NCI-H226 (cell line): ENCODE measurements around the gene OR11H7.
A peak's percentile ranks its signal among the peaks of the same experiment; 100 is the strongest.
"Not testable (repeated sequence)": the region's sequence is repeated elsewhere in the genome, so short reads cannot be mapped to it uniquely, and the experiment has no call there.

ENCODE experiments used
- DNase-seq: peaks from one replicate; pipeline ENCODE4 v3.0.0-alpha.2; 2015

The OR11H7 gene

DNA sequence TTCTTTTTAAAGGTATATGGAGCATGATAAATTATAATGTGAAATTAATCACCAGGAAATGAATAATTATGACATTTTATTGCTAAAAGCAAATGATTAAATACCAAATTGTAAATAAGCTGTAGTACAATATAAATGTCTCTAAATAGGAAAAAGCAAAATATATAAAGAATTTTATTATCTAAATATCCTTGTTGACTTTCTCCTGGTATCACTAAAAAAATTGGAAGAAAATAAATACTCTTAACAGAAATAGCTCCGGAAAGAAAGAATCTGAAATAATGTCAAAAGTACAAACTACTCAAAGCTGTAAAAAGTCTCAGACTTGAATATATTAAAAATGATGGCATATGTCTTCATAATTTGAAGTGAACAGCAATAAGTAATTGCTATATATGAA is at the start of gene OR11H7:
TSS of gene OR11H7 (plus strand) at position 301 of the 400 bp plus-strand sequence.
- no peak for DNase-seq

GRCh38 chr14:20179218-20179617 is 49.6 kb upstream of the OR11H7 start:
- no peak for DNase-seq

DNA sequence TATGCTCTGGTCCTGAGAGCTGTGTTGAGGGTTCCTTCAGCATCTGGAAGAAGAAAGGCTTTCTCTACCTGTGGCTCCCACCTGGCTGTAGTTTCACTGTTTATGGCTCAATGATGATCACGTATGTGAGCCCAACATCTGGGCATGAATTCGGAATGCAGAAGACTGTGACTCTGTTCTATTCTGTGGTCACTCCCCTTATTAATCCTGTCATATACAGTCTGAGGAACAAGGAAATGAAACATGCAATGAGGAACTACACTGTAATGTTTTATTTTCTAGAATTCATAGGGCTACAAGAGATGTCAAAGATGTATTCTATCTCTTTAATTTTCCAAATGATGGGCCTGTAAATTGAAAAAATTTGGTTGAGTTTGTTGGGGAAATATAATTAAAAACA is 48.9 kb upstream of the OR11H7 start:
- no peak for DNase-seq

DNA sequence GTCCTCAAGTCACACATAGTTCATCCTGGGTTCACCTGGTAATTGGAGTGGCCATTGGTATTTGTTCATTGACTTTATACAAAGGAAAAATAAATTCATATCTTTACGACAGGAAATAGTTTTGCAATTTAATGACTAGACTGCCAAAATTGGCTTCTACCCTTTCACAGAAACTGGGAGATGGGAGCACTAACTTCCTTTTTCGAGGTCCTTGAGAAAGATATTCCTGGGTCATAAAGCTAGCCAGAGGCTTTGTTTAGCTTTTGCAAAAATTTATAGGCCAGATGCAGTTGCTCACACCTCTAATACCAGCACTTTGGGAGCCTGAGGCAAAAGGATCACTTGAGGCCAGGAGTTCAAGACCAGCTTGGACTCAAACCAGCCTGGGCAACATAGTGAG is 48.3 kb upstream of the OR11H7 start:
- DNase-seq: no peak

- DNase-seq: no peak
These were observed 44.6 kb upstream of the OR11H7 start for GRCh38 chr14:20184181-20184580.

- DNase-seq: no peak
These were observed 38.2 kb upstream of the OR11H7 start, which contains the start of gene OR11G2 for GRCh38 chr14:20190596-20190995. OR11G2 (plus strand) TSS chr14:20190896; CDS start chr14:20197438, 6,542 bp downstream.

GRCh38 chr14:20191396-20191795 is 37.4 kb upstream of the OR11H7 start:
- DNase-seq: no peak

DNA sequence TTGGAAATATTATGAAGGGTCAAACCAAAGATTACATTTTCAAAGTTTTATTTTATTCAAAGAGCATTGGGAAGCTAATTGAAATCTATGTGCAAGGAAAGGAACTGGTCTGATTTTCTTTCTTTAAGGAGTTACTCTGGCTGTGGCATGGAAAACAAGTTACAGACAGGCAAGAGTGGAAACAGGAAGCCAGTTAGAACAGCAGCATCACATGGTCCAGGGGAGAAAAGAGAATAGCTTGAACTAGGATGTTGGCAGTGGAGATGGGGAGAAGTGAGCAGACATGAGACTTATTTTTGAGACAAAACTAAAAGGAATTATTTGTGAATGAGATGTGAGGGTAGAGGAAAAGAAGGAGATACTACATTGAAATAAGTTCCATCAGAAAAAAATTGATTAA is 34.7 kb upstream of the OR11H7 start:
- DNase-seq: no peak

- DNase-seq: not testable (repeated sequence)
These were observed 33.6 kb upstream of the OR11H7 start for GRCh38 chr14:20195170-20195569.

GRCh38 chr14:20195911-20196310 is 32.9 kb upstream of the OR11H7 start:
- DNase-seq: no peak

GRCh38 chr14:20197459-20197858 is 31.3 kb upstream of the OR11H7 start:
- DNase-seq: no peak

- no peak for DNase-seq
These were observed 29.8 kb upstream of the OR11H7 start for GRCh38 chr14:20198991-20199390.

GRCh38 chr14:20204721-20205120 is 24.1 kb upstream of the OR11H7 start:
- no peak for DNase-seq

DNA sequence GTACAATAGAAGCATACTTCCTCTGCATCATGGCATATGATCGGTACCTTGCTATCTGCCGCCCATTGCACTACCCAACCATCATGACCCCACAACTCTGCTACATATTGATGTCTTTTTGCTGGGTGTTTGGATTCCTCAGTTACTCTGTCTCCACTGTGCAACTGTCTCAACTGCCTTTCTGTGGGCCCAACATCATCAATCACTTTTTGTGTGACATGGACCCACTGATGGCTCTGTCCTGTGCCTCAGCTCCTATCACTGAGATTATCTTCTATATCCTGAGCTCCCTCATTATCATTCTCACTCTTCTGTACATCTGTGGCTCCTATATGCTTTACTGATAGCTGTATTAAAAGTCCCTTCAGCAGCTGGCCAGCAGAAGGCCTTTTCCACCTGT is 19.2 kb upstream of the OR11H7 start:
- DNase-seq: no peak

DNA sequence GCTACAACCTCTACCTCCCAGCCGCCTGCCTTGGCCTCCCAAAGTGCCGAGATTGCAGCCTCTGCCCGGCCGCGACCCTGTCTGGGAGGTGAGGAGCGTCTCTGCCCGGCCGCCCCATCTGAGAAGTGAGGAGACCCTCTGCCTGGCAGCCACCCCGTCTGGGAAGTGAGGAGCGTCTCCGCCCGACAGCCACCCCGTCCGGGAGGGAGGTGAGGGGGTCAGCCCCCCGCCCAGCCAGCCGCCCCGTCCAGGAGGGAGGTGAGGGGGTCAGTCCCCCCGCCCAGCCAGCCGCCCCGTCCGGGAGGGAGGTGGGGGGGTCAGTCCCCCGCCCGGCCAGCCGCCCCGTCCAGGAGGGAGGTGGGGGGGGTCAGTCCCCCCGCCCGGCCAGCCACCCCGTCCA is 16.4 kb upstream of the OR11H7 start:
- DNase-seq: not testable (repeated sequence)

DNA sequence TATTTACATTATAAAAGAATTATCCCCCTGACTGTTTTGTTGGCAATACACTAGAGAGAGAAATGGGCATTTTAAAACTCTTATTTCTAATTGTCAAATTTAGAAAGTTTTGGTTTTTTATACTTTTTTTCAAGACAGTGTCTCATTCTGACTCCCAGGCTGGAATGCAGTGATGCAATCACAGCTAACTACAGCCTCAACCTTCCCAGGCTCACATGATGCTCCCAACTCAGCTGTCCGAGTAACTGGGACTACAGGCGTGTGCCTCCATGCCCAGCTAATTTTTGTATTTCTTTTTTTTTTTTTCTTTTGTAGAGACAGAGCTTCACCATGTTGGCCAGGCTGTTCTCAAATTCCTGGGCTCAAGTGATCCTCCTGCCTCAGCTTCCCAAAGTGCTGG is 13.6 kb upstream of the OR11H7 start:
- no peak for DNase-seq

- no peak for DNase-seq
These were observed 9.7 kb upstream of the OR11H7 start for GRCh38 chr14:20219033-20219432.

- DNase-seq: no peak
These were observed 5.4 kb upstream of the OR11H7 start, which contains the start of gene OR11H6 for GRCh38 chr14:20223410-20223809. OR11H6 (plus strand) TSS chr14:20223710; CDS start chr14:20223710, 0 bp downstream.

DNA sequence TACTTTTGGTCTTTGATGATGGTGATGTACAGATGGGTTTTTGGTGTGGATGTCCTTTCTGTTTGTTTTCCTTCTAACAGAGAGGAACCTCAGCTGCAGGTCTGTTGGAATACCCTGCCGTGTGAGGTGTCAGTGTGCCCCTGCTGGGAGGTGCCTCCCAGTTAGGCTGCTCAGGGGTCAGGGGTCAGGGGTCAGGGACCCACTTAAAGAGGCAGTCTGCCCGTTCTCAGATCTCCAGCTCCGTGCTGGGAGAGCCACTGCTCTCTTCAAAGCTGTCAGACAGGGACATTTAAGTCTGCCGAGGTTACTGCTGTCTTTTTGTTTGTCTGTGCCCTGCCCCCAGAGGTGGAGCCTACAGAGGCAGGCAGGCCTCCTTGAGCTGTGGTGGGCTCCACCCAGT is 6.6 kb downstream of the OR11H7 start:
- DNase-seq: not testable (repeated sequence)

- DNase-seq: no peak
These were observed 19.0 kb downstream of the OR11H7 start for GRCh38 chr14:20247646-20248246.

- peak; percentile 83 for DNase-seq
These were observed 33.9 kb downstream of the OR11H7 start for GRCh38 chr14:20262642-20263128.

DNA sequence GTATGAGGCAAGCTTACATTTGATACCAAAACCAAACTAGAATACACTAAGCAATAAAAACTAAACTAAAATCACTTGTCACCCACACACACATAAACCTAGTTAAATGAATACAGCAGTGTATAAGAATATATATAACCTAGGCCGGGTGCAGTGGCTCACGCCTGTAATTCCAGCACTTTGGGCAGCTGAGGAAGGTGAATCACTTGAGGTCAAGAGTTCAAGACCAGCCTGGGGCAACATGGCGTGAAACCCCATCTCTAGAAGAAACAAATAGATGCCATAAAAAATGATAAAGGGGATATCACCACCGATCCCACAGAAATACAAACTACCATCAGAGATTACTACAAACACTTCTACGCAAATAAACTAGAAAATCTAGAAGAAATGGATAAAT is 35.6 kb downstream of the OR11H7 start:
- DNase-seq: peak; percentile 39

DNA sequence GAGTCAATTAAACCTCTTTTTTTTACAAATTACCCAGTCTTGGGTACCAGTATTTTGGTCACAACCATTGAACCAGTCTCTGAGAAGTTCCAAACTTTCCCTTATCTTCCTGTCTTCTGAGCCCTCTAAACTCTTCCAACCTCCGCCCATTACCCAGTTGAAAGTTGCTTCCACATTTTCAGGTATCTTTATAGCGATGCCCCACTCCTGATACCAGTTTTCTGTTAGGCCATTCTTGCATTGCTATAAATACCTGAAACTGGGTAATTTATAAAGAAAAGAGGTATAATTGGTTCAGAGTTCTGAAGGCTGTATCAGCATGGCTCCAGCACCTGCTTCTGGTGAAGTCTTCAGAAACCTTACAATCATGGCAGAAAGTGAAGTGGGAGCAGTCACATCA is 45.3 kb downstream of the OR11H7 start:
- DNase-seq: no peak

GRCh38 chr14:20277409-20277808 is 48.6 kb downstream of the OR11H7 start:
- no peak for DNase-seq

GRCh38 chr14:20278414-20278813 is 49.6 kb downstream of the OR11H7 start:
- peak; percentile 33 for DNase-seq
